Neural cell (in vitro differentiated cells): Measurements from ENCODE around the gene HPGD.

ENCODE experiments used
- EZH2 ChIP-seq: fragments of 200-600, 300-800 bp; shearing (Covaris generic), sonication (generic); IDR thresholded peaks from 2 replicates; pipeline ENCODE4 v1.6.1; 2014; ENCODE audit warnings: antibody characterized with exemption, low read length, borderline replicate concordance, mild to moderate bottlenecking; ENCODE audit not compliant: insufficient read depth, poor library complexity, severe bottlenecking
- POLR2AphosphoS5 ChIP-seq: IDR thresholded peaks from 2 replicates; pipeline ENCODE4 v1.6.1; 2012

DNA sequence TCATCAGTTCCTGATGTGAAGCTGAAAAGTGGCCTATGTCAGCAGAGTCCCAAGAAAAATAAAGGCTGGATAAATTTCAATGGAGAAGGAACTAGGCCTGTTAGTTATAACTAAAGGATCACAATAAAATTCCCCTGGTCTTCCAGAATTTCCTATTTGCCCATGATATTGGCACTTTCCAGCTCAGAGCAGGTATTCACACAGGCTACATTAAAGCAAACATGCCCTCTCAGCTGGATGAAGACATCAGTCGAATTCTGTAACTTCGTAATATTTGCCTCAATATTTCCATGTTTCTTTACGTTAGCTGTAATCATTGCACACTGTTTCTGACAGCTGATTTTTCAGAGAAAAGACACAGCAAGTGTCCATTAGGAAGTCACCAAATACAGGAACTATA, 9.5 kb downstream of the HPGD start:
- TF ChIP-seq POLR2AphosphoS5, result no peak
- no peak for TF ChIP-seq EZH2
